ENCODE measurements around the gene ONECUT1.

Gene ONECUT1

DNA sequence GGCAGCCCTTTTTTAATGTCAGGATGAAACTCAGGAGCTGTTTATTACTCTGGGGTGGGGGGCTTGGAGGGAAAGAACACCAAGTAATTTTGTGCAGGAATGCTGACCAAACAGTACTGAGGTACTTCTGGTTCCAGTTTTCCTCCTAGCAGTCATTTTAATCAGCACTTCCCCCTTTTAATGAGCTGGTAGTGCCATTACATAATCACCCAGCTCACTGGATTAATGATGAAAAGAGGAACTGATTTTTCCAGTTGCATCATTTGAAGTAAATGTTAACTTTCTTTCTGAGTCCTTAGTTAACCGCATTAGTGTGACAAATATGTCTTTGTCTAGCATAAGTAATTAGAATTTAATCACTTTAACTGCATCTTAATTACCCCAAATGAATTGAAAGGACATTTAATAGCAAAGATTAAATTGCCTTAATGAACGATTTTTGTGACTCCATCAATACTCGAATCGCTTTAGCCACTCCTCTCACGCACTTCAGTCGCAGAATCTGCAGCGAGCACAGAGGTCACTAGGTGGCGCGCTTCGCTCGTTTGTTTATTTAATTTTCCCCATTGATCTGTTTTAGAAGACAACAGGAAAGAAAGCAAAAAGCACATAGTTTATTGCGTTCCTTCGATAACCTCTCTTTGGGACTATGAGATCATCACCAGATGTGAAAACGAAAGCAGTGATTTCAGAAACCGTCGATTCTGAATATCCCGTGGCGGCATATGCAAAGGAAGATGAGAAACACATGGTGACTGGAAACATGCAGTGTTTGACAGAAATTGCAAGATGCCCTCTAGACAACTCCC is 9.8 kb downstream of the ONECUT1 start:
- DNase-seq = peak; percentile 45 to 66

DNA sequence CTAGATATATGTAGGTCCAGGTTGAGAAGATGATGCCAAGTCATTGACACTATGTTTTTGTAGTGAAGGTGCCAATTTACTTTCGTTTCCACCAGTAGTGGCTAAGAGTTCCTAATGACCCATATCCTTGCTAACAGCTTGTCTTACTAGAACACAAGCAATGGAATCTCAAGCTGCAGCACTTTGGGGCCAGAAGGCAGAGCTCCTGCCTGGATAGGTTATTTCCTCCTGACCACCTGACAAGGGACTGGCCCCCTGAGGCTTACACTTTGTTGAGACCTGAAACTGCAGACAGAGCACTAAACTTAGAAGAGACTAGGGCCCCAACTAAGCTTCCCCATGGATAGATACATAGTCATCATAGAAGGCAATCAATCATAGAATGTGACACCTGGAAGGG is 11.7 kb downstream of the ONECUT1 start:
- DNase-seq = no peak

DNA sequence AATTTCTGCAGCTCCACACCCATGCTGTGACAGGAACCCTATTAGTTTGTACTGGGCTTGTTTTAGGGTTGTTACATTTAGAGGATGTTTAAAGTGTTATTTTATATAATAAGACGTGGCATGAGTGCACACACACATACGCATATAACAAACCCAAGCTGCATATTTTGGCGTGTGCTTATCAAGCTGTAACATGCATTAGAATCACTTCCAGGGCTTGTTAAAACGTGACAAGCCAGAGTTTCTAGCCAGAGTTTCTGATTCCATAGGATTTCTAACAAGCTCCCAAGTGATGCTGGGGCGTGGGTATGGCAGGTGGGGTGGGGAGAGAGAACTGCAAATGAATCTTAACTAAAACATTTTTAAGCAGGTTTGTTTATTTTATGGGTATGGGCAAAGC is 17.4 kb downstream of the ONECUT1 start:
- no peak for DNase-seq

DNA sequence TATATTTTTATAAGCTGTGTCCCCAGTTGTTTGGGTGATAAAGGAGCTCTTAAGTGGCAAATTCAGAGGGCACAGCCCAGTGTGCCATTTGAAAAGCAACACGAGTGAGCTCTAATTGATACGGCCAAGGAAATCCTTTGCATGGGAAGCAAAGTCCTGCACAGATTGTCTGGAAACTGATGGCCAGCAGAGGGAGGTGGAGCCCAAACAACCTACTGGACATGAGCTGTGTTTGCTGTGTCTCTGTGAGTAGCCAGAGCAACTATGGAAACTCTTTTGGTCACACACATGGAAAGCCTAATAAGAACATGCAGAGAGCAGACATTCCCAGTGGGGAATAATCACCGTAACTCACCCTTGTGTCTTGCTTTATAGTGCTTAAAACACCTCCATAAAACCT is 24.4 kb downstream of the ONECUT1 start:
- DNase-seq = no peak

DNA sequence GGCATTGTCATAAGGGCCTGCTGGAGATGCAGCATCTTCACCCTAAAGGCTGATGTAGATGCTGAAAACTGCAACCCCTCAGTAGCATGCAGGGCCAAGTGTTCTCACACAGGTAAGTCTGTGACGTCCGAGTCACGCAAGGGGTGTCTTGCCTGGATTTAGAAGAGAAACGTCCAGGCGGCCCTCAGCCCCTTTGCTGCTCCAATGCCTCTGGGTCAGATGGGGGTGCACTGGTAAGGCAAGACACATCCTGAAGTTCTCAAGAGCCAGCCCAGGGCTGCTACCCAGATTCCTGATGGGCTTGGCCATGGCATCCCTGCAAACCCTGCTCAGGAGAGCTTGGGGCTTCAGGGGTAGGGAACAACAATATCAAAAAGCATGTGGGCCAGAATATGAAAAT is 25.4 kb downstream of the ONECUT1 start:
- no peak for DNase-seq

DNA sequence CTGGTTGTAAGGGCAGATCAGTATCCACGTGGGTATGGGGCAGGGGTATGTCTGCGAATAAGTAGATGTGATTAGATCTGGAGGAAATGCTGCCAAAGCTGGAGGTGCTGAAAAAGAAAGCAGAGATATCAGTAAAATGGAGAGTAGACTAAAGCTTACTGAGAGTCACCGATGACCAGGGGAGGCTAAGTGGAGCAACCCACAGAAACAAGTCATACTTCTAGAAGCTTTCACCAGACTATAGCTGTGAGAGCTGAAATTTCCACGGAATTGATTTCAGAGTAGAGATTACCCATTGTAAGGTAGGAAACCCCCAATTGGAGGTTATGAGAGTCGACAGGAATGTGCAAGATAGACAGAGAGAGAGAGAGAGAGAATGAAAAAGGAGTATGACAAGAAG is 27.5 kb downstream of the ONECUT1 start:
- no peak for DNase-seq

DNA sequence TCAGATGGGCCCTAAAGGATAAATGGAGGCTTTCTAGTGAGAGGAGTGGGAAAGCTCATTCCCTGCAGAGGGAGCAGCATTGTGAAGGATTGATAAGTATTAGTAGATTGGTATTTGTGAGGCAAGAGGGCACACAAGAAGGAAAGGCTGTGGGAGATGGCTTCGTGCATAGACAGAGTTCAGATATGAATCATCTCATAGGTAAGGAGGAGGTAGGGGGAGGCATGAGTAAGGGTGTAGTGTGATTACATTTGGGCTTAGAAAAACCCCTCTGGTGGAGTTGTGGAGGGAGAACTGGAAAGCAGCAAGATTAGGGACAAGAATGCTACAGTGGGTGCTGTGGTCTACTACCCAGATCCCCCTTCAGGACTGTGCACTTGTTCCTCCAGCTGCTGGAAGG is 29.6 kb downstream of the ONECUT1 start:
- no peak for DNase-seq

DNA sequence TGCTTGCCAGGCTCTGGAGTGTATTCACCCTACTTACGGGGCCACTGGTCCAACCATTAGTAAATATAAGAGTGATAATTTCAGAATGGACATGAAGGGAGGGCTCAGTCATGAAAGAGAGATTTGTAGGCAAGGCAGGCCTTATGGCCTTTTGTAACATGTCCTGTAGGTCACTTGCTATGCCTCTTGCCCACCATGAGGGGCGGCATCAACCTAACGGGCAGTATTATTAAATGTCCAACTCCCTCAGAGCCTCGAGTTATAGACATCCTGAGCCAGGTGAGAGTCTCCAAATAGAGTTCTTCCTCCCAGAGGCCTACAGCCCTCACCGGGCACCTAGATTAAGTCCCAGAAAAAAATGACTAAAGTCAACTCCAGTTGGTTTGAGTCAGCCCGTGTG is 30.2 kb downstream of the ONECUT1 start:
- DNase-seq = no peak

DNA sequence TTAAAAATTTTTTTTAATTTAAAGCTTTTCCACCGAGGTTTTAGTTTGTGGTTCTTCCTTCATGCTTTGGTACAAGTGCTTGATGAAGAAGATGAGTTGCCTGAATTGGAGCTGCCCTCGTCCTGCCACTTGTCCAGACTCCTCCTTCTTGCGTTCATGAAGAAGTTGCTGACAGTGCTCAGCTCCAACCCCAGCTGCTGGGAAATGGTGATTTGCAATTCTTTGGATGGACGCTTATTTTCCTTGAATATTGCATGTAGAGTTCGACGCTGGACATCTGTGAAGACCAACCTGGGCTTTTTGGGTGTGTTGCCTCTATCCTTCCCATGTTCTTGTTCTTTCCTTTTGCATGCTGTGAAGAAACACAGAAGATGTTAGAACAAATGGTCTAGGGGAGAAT is 32.6 kb downstream of the ONECUT1 start:
- no peak for DNase-seq

DNA sequence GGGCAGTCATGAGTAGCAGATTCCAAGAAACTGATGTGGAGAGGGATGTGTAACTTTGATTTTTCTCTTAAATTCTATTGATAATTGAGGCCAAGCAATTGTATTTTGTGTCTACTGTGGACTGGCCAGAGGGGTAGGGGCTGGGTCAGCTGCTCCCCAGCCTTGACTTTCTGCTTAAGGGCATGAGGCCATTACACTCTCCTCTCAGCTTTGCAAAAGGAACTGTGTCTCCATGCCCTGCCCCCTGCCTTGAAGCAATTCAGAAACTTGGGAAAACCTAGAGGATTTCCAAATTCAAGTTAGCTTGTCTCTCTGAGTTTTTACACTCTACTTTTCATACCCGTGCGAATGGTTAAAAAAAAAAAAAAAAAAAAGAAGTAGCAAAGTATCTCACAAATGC is 38.6 kb downstream of the ONECUT1 start:
- DNase-seq = no peak

DNA sequence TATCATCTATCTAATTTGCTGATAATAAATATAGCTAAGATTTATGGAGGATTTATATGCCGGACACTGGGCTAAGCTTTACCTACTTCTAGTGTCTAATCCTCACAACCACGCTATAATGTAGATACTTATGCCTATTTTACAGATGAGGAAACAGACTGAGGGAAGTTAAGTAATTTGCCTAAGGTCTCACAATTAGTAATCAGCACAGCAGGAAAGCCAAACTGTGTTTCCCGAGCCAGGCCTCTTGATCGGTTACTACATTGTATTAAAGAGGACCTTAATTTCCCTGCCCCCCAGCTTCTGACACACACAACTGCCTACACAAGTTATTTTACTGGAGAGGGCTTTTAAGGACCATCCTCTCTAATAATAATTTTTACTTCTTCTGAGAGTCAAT is 40.9 kb downstream of the ONECUT1 start:
- DNase-seq = no peak

DNA sequence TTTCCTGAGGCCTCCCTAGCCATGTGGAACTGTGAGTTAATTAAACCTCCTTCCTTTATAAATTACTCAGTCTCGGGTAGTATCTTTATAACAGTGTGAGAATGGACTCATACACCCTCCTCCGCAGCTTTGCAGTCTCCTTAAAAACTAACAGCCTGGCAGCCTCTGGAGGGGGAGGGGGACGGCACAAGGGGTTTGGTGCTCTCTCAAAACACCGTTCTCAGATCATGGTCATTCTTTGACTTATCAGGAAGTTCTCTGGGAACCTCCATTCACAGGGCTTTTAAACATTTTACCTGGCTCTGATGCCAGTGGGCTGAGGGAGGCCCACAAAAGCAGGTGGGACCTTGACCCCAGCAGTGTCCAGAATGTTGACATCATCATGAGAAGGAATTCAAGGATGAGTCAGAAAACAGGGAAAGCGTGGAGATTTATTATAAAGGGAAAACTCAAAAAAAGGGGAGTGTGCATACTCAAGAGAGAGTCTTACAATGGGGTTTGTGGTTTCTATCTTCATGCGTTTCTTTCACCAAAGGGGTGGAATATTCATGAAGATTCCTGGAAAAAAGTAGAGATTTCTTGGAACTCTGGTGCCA is 43.9 kb downstream of the ONECUT1 start:
- no peak for DNase-seq

DNA sequence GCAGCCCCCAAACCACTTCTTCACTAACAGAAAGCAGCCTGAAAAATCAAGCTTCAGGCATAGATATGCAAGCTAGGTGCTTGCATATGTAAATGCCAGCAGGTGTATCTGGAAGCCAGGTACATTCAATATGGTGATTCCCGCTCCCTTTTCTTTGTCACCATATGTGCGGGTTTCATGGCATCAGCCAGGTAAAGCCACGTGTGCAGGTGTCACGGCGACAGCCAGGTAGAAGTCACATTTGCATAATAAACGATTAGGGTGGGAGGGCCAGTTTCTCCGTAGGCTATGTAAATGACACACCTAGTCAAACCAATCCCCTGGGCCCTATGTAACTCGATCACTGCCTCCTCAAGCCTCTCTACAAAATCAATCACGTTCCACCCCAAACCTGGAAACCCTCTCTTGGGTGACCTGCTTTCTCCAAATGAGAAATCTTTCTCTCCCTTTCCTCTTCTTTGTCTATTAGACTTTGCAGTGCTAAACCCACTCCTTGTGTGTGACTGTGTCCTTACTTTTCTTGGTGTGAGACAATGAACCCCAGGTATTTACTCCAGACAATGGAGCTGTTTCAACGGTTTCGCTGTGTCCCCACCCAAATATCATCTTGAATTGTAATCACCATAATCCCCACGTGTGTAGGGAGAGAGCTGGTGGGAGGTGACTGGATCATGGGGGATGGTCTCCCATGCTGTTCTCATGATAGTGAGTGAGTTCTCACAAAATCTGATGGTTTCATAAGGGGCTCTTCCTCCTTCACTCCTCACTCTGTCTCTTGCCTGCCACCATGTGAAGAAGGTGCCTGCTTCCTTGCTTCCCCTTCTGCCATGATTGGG is 44.6 kb downstream of the ONECUT1 start:
- no peak for DNase-seq

DNA sequence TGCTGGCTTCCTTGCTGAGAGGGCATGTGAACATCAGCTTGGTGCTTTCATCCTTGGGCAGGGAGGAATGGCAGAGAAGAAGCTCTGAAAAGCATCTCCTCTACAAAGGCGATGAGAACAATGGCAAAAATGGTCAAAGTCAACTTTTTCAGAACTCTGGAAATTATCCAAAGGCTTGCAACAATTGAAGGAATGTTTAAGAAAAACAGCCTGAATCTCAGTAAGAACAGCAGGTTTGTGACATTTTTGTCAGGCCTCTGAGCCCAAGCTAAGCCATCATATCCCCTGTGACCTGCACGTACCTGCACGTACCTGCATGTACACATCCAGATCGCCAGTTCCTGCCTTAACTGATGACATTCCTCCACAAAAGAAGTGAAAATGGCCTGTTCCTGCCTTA is 51.8 kb downstream of the ONECUT1 start:
- DNase-seq = no peak

DNA sequence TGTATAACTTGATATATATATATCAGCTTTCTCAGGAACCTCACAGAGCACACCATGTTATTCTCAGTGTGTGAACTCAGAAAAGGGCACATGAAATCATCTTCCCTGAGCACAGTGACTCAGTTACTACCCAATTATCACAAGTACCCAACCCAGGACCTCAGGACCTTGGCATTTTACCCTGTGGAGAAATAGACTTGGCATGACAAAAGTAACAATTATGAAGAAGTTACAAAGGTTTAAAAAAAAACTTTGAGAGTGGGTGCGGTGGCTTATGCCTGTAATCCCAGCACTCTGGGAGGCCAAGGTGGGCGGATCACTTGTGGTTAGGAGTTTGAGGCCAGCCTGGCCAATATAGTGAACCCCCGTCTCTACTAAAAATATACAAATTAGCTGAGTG is 52.4 kb downstream of the ONECUT1 start:
- no peak for DNase-seq

DNA sequence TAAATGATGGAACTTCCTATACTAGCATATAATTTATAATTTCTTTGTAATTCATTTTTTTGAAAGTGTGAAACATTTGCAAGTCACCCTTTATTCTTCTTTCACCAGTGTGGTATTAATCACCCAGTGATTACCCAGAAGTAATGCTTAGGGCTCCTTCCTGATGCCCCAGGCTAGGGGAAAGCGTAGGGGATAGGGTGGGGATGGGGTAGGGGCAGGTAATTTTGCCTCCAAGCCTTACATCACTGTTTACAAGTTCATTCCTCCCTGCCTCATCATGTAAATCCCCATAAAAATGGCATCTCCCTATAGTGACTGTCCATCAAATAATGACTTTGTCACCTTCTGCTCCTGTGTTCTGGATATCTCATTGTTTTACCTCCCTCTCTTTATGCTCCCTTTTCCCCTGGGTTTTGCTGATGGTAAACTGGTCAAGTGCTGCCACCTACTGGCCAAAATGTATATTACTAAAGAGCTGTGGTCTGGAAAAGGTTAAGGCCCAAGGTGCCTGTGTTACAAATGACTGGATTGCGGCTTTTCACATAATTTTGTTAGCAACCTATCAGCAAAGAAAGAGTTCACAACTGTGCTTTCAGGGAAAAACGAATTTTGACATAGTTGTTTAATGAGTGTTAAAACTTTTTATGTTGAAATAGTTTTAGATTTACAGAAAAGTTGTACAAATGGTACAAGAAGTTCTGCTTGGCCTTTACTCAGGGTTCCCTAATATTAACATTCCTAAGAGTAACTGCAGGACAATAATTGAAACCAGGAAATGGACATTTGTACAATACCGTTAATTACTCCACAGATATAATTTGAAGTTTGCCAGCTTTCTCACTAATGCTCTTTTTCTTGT is 54.7 kb downstream of the ONECUT1 start:
- peak; percentile 73 to 77 for DNase-seq

DNA sequence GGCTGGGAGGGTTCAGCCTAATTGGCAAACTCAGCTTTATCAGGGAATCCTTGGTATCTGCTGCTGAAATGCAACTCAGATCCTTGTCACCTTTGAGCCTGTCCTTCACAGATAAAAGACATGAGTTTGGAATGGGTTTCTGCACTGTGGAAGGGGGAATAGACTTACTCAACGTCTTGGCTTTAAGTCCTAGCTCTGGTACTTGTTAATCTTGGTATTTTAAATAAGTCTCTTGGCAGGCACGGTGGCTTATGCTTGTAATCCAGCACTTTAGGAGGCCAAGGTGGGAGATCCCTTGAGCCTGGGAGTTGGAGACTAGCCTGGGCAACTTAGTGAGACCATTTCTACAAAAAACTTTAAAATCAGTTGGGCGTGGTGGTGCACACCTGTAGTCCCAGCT is 55.8 kb downstream of the ONECUT1 start:
- DNase-seq = no peak

DNA sequence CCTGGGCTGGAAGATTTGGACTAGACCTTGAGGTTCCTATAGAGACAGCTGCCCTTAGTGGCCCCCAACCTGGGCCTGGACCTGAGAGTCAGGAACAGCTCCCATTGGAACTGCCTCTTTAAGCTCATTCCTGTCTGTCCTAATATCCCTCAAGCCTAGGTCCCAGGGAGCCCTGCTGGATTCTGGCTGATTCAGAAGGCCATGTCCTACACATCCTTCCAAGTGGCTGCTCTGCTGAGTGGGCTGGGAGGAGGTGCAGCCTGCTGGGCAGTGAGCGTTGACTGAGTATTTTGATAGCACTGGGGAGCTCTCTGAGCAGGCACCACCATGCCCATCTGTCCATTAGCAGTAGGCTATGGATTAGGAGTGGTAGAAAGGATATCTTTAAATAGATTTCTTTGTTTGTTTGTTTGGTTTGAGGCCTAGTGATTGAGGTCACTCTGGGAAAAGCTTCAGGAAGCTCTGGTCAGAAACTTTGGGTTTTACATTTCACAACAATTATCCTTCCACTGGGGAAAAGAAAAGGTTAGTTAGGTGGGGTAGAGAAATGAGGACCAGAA is 56.4 kb downstream of the ONECUT1 start:
- no peak for DNase-seq

DNA sequence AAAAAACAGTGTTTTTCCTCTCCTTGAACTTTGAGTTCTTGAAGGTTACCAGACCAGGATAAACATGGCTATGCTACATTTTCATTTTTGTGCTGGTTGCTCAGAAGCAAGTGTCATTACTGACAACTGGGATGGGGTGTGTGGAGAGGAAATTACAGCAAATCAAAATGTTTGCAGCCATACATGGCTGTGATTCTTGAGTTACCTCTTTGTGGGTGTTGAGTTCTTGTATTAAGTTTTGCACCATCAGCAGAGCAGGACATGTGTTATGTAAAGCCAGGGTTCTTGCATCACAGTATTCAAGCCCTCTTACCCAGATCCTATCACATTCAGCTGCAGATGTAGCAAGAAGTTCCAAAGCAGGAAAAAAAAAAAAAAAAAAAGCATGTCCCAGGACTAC is 57.0 kb downstream of the ONECUT1 start:
- no peak for DNase-seq

DNA sequence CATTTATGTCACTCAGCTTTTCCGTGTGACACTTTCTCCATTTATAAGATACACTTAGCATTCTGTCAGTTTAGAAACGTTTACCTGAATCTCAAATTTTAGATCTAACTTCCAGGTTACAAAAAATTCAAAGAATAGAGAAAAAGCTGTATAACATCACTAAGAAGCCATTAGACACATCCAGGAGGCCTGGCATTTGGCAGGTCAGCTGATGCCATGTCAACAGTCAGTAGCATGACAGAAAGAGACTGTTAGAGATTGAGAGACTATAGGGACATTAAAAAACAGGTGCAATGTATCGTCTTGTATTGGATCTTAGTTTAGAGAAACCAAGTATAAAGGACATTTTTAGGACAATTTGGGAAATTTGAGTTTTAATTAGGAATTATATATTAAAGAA is 57.6 kb downstream of the ONECUT1 start:
- DNase-seq = no peak

DNA sequence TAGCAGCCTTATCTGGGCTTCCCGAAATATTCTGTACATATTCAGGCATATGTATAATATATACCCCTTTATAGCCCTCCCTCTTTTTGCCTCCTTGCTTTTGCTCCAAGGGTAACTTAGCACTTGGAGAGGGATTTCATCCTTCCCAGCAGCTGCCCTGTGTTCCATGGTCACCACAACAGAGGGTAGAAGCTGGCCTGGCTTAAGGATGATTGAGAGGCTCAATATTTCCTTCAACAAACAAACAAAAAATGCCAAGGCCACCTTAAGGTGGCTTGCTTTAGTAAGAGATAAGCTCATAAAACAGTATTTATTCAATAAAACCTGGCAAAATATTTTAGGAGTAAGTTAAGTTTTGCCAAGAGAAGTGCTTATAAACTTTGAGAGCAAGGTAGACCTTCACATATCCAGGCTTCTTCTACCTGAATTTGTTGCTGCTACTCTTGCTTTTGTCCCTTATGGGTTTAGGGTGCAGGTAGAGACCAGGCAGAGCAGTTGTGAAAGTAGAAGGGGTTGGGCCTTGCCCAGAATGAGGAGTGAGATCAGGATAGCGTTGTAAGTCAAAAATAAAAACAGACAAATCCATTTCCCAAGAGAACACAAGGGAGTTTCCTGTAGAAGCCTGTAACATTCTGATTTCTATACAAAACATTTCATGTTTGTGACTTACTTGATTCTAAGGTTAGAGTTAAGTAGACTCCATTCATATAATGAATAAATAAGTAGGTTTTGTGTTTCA is 58.2 kb downstream of the ONECUT1 start:
- no peak for DNase-seq

DNA sequence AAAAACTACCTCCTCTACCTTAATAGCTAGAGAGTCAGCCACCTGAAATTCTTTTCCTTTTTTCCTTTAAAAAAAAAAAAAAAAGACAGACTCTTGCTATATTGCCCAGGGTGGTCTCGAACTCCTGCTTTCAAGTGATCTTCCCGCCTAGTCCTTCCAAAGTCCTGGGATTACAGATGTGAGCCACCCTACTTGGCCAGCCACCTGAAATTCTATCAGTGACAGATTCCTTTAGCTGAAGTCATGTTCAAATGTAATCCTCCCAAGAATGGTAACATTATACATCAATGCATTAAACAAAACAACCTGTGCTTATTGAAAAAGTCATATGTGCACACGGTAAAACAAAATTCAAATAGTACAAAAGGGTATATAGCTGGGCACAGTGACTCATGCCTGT is 59.1 kb downstream of the ONECUT1 start:
- DNase-seq = no peak
